Chondrocyte (in vitro differentiated cells): Measurements from ENCODE around the gene C16orf90. TPM values are rescaled to one million over a fixed set of nuclear protein-coding genes. Genes with fewer than 3 reads are reported as not detected.

ENCODE experiments used
- DNase-seq: peaks from one replicate; pipeline ENCODE4 v3.0.0; 2021; ENCODE audit warnings: mixed read lengths, low spot score
- H3K27ac Mint-ChIP-seq: one replicate; pipeline ENCODE4 v1.8.0; 2021; ENCODE audit warnings: mild to moderate bottlenecking, moderate library complexity, mixed read lengths; ENCODE audit not compliant: unreplicated experiment
- H3K27me3 Mint-ChIP-seq: 2 replicates; pipeline ENCODE4 v1.8.0; 2021; ENCODE audit warnings: low read depth, mixed read lengths
- H3K36me3 Mint-ChIP-seq: 2 replicates; pipeline ENCODE4 v1.8.0; 2021; ENCODE audit warnings: low read depth, mixed read lengths
- H3K4me1 Mint-ChIP-seq: 2 replicates; pipeline ENCODE4 v1.8.0; 2021; ENCODE audit warnings: low read depth, mild to moderate bottlenecking, mixed read lengths
- H3K4me3 Mint-ChIP-seq: one replicate; pipeline ENCODE4 v1.8.0; 2021; ENCODE audit warnings: mild to moderate bottlenecking, moderate library complexity, mixed read lengths; ENCODE audit not compliant: unreplicated experiment
- H3K9me3 Mint-ChIP-seq: 2 replicates; pipeline ENCODE4 v1.8.0; 2021; ENCODE audit warnings: low read depth, mixed read lengths
- CTCF ChIP-seq: fragments of 200-600 bp; sonication (generic); IDR thresholded peaks from 2 replicates; pipeline ENCODE4 v1.5.0; 2021; ENCODE audit warnings: antibody characterized with exemption, mild to moderate bottlenecking, moderate library complexity
- microRNA-seq: library from miRNA; unstranded; fragments of <30 nt; microRNA quantifications from one replicate; pipeline ENCODE4 v1.2.0, GENCODE V29; 2020; ENCODE audit warnings: borderline number of aligned reads
- total RNA-seq: library from RNA; stranded (reverse); gene quantifications from 3 replicates; pipeline ENCODE4 v1.2.1, GENCODE V29; 2021

The C16orf90 gene
- total RNA-seq, 1 donor from 2014 or later: not detected

- no peak for DNase-seq
- Mint-ChIP-seq H3K27me3 (no peaks in the 10 kb centered on the region), H3K36me3 (peaks cover 20% of the 10 kb centered on the region)
These were observed 51.3 kb downstream of the C16orf90 start for GRCh38 chr16:3444032-3444388.

More at GRCh38 chr16:3444032-3444388, 51.3 kb downstream of the C16orf90 start:
- TF ChIP-seq CTCF: peak; percentile 22
- Mint-ChIP-seq H3K27ac (peak overlapping the region; percentile 98), H3K9me3 (peaks cover 10% of the 10 kb centered on the region), H3K4me1 (peaks cover 15% of the 10 kb centered on the region), H3K4me3 (peak overlapping the region; percentile 93)

Small RNAs within 50 kb of the gene (microRNA-seq; reads per million reads assigned to microRNA genes)
- gene MIR6126: not detected

Other genes with a start within 250 kb of the C16orf90 start
- not detected in 3 replicates for gene MEFV, start 238.9 kb downstream of the C16orf90 start, total RNA-seq
- gene ZNF263, start 212.0 kb downstream of the C16orf90 start, total RNA-seq: 22.9 to 28.2 TPM (median 24.6 TPM) in 3 replicates
- 5.4 to 7.1 TPM (median 6.2 TPM) in 3 replicates for gene TIGD7, start 190.1 kb downstream of the C16orf90 start, total RNA-seq
- gene ZNF75A, start 190.0 kb downstream of the C16orf90 start, total RNA-seq: 20.9 to 22.0 TPM (median 21.6 TPM) in 3 replicates
- not detected in 3 replicates for gene OR2C1, start 139.6 kb downstream of the C16orf90 start, total RNA-seq
- 11.3 to 13.4 TPM (median 13.3 TPM) in 3 replicates for gene ZSCAN32, start 94.5 kb downstream of the C16orf90 start, total RNA-seq
- 8.7 to 13.8 TPM (median 10.6 TPM) in 3 replicates for gene ZNF174, start 94.3 kb downstream of the C16orf90 start, total RNA-seq
- gene ZNF597, start 52.0 kb downstream of the C16orf90 start, total RNA-seq: 2.0 to 2.7 TPM (median 2.5 TPM) in 3 replicates
- gene NAA60, start 51.8 kb downstream of the C16orf90 start, total RNA-seq: 46.5 to 51.1 TPM (median 47.2 TPM) in 3 replicates
- gene CLUAP1, start 5.5 kb upstream of the C16orf90 start, total RNA-seq: 19.3 to 21.8 TPM (median 20.6 TPM) in 3 replicates
- gene NLRC3, start 81.9 kb upstream of the C16orf90 start, total RNA-seq: 0.05 to 0.24 TPM (median 0.12 TPM) in 3 replicates
- gene SLX4, start 116.1 kb upstream of the C16orf90 start, total RNA-seq: 9.3 to 11.8 TPM (median 9.9 TPM) in 3 replicates
- gene DNASE1, start 159.2 kb upstream of the C16orf90 start, total RNA-seq: 10.3 to 17.8 TPM (median 12.2 TPM) in 3 replicates
- gene TRAP1, start 222.0 kb upstream of the C16orf90 start, total RNA-seq: 54.2 to 81.1 TPM (median 60.6 TPM) in 3 replicates